ENCODE measurements around the gene OPA1. TPM values are rescaled to one million over a fixed set of nuclear protein-coding genes. Genes with fewer than 3 reads are reported as not detected.

Gene OPA1
- 28.9 TPM for polyA plus RNA-seq (2012; ENCODE audit: low read depth, missing spikeins)

DNA sequence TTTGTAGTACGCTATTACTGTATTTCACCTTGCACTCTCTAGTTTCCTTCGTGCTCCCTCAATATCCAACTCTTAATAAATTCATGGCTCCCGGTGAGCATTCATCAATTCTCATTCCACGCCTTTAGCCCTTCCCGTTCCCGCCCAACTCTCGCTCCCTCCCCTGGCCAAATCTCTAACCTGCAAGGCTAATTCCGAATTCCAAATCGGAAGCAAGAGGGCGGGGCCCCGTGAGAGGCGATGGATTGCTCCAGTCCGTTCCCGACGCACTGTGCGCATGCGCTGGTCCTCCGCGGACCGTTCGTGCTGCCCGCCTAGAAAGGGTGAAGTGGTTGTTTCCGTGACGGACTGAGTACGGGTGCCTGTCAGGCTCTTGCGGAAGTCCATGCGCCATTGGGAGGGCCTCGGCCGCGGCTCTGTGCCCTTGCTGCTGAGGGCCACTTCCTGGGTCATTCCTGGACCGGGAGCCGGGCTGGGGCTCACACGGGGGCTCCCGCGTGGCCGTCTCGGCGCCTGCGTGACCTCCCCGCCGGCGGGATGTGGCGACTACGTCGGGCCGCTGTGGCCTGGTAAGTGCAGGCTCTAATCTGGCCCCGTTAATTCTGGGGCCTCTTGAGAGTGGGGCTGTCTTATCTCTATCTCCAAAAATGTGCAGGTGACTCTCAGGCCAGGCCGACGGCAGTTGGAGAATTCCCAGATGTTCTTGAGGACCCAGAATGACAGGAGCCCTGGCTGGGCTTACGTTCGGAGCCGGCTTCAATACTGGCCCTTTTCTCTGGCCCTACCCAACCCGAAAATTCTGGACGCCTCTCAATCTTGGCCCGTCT is at the start of gene OPA1:
Gene OPA1, plus strand, starts transcription at position 368 of the 827 bp plus-strand sequence. Its CDS starts 170 bp downstream, at position 538.
- TF ChIP-seq SPI1 (IDR thresholded peaks at IDR 0.05; ENCODE audit: low read depth, low read length): peak; percentile 54
- peak; percentile 76 for TF ChIP-seq POLR2AphosphoS5 (IDR thresholded peaks at IDR 0.05; ENCODE audit: low read depth, low read length)
- peak; percentile 83 for TF ChIP-seq POU2F2 (IDR thresholded peaks at IDR 0.05; ENCODE audit: low read depth, low read length)
- no peak for TF ChIP-seq PAX5 (IDR thresholded peaks at IDR 0.05; ENCODE audit: insufficient read depth, low read length, severe bottlenecking)
- TF ChIP-seq POLR2A (IDR thresholded peaks at IDR 0.05; ENCODE audit: low read depth, low read length): peak; percentile 68; the same call in 1 of the 2 replicates
- peak; percentile 87 for TF ChIP-seq TAF1 (IDR thresholded peaks at IDR 0.05; ENCODE audit: low read depth, low read length)
- DNase-seq (ENCODE audit: insufficient read length, low spot score) (peak; percentile 79), FAIRE-seq (peak; percentile 95)

DNA sequence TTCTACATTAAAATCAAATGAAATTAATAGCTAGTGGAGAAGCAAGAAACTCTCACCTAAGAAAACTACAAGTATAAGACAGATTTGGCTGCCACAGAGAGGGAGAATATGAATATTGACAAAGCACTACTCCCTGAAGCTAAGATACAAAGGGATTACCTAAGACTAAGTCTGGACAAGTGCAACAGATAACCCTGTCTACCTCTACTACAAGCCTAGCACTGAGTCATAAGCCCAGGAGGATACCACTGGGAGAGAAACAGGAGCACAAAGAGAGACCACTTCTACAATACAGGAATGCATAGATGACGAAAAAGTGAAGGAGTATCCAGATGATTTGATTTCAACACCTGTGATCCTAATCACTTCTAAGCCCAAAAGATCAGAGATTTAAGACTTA is 48.7 kb upstream of the OPA1 start:
- DNase-seq (ENCODE audit: insufficient read length, low spot score) (no peak), FAIRE-seq (no peak)
- TF ChIP-seq TAF1 (IDR thresholded peaks at IDR 0.05; ENCODE audit: low read depth, low read length): no peak

- FAIRE-seq: no peak
- DNase-seq (ENCODE audit: insufficient read length, low spot score): no peak
- TF ChIP-seq POLR2A (IDR thresholded peaks at IDR 0.05; ENCODE audit: low read depth, low read length): no peak
- TF ChIP-seq PAX5 (IDR thresholded peaks at IDR 0.05; ENCODE audit: insufficient read depth, low read length, severe bottlenecking): no peak
- no peak for TF ChIP-seq TAF1 (IDR thresholded peaks at IDR 0.05; ENCODE audit: low read depth, low read length)
- TF ChIP-seq POU2F2 (IDR thresholded peaks at IDR 0.05; ENCODE audit: low read depth, low read length): no peak
- TF ChIP-seq SPI1 (IDR thresholded peaks at IDR 0.05; ENCODE audit: low read depth, low read length): no peak
- no peak for TF ChIP-seq POLR2AphosphoS5 (IDR thresholded peaks at IDR 0.05; ENCODE audit: low read depth, low read length)
Observed at GRCh38 chr3:193545304-193545703, 47.7 kb upstream of the OPA1 start.

DNA sequence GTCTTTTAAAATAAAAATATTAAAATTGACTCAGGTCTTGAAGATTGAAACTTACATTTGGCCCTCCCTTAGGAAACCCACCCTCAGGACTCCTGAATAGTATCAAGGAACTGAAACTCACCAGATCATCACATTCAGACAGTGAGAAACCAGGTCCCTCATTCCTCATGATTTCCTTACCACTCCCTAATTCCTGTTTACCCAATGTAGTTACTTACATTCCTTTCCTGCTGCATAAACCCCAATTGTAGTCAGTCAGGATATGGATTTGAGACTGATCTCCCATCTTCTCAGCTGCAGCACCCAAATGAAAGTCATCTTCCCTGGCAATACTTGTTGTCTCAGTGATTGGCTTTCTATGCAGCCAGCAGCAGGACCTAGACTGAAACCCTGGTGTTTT is 46.9 kb upstream of the OPA1 start:
- TF ChIP-seq POLR2A (IDR thresholded peaks at IDR 0.05; ENCODE audit: low read depth, low read length) (no peak), PAX5 (IDR thresholded peaks at IDR 0.05; ENCODE audit: insufficient read depth, low read length, severe bottlenecking) (no peak), TAF1 (IDR thresholded peaks at IDR 0.05; ENCODE audit: low read depth, low read length) (no peak), SPI1 (IDR thresholded peaks at IDR 0.05; ENCODE audit: low read depth, low read length) (no peak), POU2F2 (IDR thresholded peaks at IDR 0.05; ENCODE audit: low read depth, low read length) (no peak), POLR2AphosphoS5 (IDR thresholded peaks at IDR 0.05; ENCODE audit: low read depth, low read length) (no peak)
- no peak for DNase-seq (ENCODE audit: insufficient read length, low spot score)
- FAIRE-seq: no peak

- TF ChIP-seq SPI1 (IDR thresholded peaks at IDR 0.05; ENCODE audit: low read depth, low read length) (no peak), TAF1 (IDR thresholded peaks at IDR 0.05; ENCODE audit: low read depth, low read length) (no peak), POU2F2 (IDR thresholded peaks at IDR 0.05; ENCODE audit: low read depth, low read length) (no peak), PAX5 (IDR thresholded peaks at IDR 0.05; ENCODE audit: insufficient read depth, low read length, severe bottlenecking) (no peak), POLR2AphosphoS5 (IDR thresholded peaks at IDR 0.05; ENCODE audit: low read depth, low read length) (no peak), POLR2A (IDR thresholded peaks at IDR 0.05; ENCODE audit: low read depth, low read length) (no peak)
- DNase-seq (ENCODE audit: insufficient read length, low spot score): no peak
- no peak for FAIRE-seq
Observed at GRCh38 chr3:193548406-193548805, 44.6 kb upstream of the OPA1 start.

DNA sequence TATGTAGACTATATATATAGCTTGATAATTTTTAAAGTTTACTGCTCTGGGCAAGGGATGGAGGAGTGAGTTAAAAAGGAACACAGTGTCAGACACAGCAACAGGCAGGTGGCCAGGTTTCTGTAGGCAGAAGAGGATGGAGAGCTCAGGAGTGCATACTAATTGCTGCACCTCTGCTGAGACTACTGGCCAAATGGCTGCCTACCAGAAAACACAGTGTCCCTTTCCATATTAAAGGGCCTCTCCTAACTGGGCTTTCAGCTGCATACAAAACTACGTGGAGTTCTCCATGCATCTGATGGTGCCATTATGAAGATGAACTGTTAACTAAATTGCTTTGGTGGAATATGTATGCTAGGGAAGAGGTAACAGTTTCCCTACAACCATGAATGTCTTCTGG is 40.1 kb upstream of the OPA1 start:
- TF ChIP-seq POLR2A (IDR thresholded peaks at IDR 0.05; ENCODE audit: low read depth, low read length): no peak
- TF ChIP-seq POLR2AphosphoS5 (IDR thresholded peaks at IDR 0.05; ENCODE audit: low read depth, low read length): no peak
- TF ChIP-seq PAX5 (IDR thresholded peaks at IDR 0.05; ENCODE audit: insufficient read depth, low read length, severe bottlenecking): no peak
- no peak for TF ChIP-seq SPI1 (IDR thresholded peaks at IDR 0.05; ENCODE audit: low read depth, low read length)
- TF ChIP-seq POU2F2 (IDR thresholded peaks at IDR 0.05; ENCODE audit: low read depth, low read length): no peak
- TF ChIP-seq TAF1 (IDR thresholded peaks at IDR 0.05; ENCODE audit: low read depth, low read length): no peak
- no peak for FAIRE-seq
- no peak for DNase-seq (ENCODE audit: insufficient read length, low spot score)

DNA sequence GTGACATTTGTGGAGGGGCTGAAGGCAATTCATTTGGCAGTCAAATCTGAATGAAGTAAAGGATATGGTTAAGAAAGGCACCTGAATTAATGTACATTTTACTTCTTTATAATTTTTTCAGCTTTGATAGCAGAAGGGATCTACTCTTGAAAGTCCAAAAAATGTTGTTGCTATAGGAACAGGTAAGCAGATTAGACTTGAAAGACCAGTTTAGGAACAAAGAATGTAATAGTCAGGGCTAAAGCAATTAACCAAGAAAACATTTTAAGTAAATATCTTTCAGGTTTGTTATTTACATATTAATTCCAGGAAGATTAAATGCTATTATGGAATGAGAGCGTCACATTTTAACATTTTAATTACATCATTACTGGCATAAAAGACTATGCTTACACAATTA is 39.4 kb upstream of the OPA1 start:
- no peak for DNase-seq (ENCODE audit: insufficient read length, low spot score)
- TF ChIP-seq POLR2A (IDR thresholded peaks at IDR 0.05; ENCODE audit: low read depth, low read length) (no peak), SPI1 (IDR thresholded peaks at IDR 0.05; ENCODE audit: low read depth, low read length) (no peak), PAX5 (IDR thresholded peaks at IDR 0.05; ENCODE audit: insufficient read depth, low read length, severe bottlenecking) (no peak), POU2F2 (IDR thresholded peaks at IDR 0.05; ENCODE audit: low read depth, low read length) (no peak), POLR2AphosphoS5 (IDR thresholded peaks at IDR 0.05; ENCODE audit: low read depth, low read length) (no peak), TAF1 (IDR thresholded peaks at IDR 0.05; ENCODE audit: low read depth, low read length) (no peak)
- FAIRE-seq: no peak

- no peak for FAIRE-seq
- no peak for DNase-seq (ENCODE audit: insufficient read length, low spot score)
- TF ChIP-seq TAF1 (IDR thresholded peaks at IDR 0.05; ENCODE audit: low read depth, low read length): no peak
- no peak for TF ChIP-seq SPI1 (IDR thresholded peaks at IDR 0.05; ENCODE audit: low read depth, low read length)
- TF ChIP-seq PAX5 (IDR thresholded peaks at IDR 0.05; ENCODE audit: insufficient read depth, low read length, severe bottlenecking): no peak
- no peak for TF ChIP-seq POLR2AphosphoS5 (IDR thresholded peaks at IDR 0.05; ENCODE audit: low read depth, low read length)
- TF ChIP-seq POLR2A (IDR thresholded peaks at IDR 0.05; ENCODE audit: low read depth, low read length): no peak
- TF ChIP-seq POU2F2 (IDR thresholded peaks at IDR 0.05; ENCODE audit: low read depth, low read length): no peak
Observed at GRCh38 chr3:193554811-193555210, 38.2 kb upstream of the OPA1 start, which contains the start of gene ATP13A4. Gene ATP13A4, minus strand, starts transcription at chr3:193554895. Its CDS starts 96 bp downstream, at chr3:193554799.

GRCh38 chr3:193556841-193557240 is 36.2 kb upstream of the OPA1 start:
- TF ChIP-seq SPI1 (IDR thresholded peaks at IDR 0.05; ENCODE audit: low read depth, low read length) (no peak), TAF1 (IDR thresholded peaks at IDR 0.05; ENCODE audit: low read depth, low read length) (no peak), PAX5 (IDR thresholded peaks at IDR 0.05; ENCODE audit: insufficient read depth, low read length, severe bottlenecking) (no peak), POU2F2 (IDR thresholded peaks at IDR 0.05; ENCODE audit: low read depth, low read length) (no peak), POLR2AphosphoS5 (IDR thresholded peaks at IDR 0.05; ENCODE audit: low read depth, low read length) (no peak), POLR2A (IDR thresholded peaks at IDR 0.05; ENCODE audit: low read depth, low read length) (no peak)
- FAIRE-seq (no peak), DNase-seq (ENCODE audit: insufficient read length, low spot score) (no peak)

Data from GM12891 (cell line).